GM10248 (cell line): Measurements from ENCODE around the gene CRKL.

Experiments used
- CTCF ChIA-PET: fragments of 300-600 bp; sonication (Branson Sonifier 250); formaldehyde crosslinking; extraction: SDS; loops from one replicate; lab custom pipeline; 2021; ENCODE audit warnings: antibody characterized with exemption; lab: Yijun Ruan, JAX
- POLR2A ChIA-PET: fragments of 350-650 bp; sonication (Branson Sonifier 250); formaldehyde crosslinking; extraction: SDS; loops from one replicate; lab custom pipeline; 2020; ENCODE audit warnings: antibody characterized with exemption; lab: Yijun Ruan, JAX
- DNase-seq: peaks from one replicate; pipeline ENCODE4 v3.0.0; 2012; ENCODE audit errors: extremely low spot score
- CTCF ChIP-seq: IDR thresholded peaks from 2 replicates; pipeline ENCODE4 v1.5.1; 2012; ENCODE audit warnings: mild to moderate bottlenecking, low read depth; ENCODE audit errors: extremely low read depth, missing control alignments, control extremely low read depth

Gene CRKL

DNA sequence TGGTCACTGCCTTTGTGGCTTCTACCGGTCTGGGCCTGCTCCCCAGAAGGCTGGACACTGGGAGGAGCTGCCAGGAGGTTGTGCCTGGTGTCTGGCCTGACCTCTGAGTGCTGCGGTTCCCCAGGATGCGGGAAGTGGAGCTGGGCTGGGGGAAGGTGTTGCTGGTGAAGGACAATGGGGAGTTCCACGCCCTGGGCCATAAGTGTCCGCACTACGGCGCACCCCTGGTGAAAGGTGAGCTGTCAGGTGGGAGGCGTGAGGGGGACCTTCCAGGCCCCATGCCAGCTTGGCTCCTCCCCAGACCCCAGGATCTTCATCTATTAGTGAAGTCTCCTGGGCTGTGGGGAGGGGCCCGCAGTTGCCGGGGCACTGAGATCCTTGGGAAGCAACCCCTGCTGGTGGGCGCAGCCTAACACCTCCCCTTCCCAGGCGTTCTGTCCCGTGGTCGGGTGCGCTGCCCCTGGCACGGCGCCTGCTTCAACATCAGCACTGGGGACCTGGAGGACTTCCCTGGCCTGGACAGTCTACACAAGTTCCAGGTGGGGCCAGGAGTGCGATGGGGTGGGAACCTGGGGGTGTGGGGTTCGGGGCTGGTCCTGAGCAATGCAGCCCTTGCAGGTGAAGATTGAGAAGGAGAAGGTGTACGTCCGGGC lies 56.6 kb downstream of the CRKL start:
- POLR2A ChIA-PET: no interaction called here
- TF ChIP-seq CTCF: no peak
- CTCF ChIA-PET: interaction anchor here (1.0 to 2.4 kb wide), 2 partner anchors 9 to 16 kb away, joined by 3 to 11 read pairs; partner anchors contain the start of gene LZTR1
- DNase-seq: no peak

- POLR2A ChIA-PET: no interaction called here
- CTCF ChIA-PET: interaction anchor here (1.0 to 3.0 kb wide), 2 partner anchors 12 to 16 kb away, joined by 3 to 14 read pairs; no protein-coding TSS in a partner anchor
- no peak for DNase-seq
- TF ChIP-seq CTCF: no peak
Measured at GRCh38 chr22:20974336-20974955, 57.2 kb downstream of the CRKL start.

GRCh38 chr22:20975541-20976290 lies 58.5 kb downstream of the CRKL start:
- no peak for TF ChIP-seq CTCF
- ChIA-PET CTCF (interaction anchor here (3.0 kb wide), 1 partner anchor 14 kb away, joined by 14 read pairs; no protein-coding TSS in a partner anchor), POLR2A (no interaction called here)
- DNase-seq: no peak

DNA sequence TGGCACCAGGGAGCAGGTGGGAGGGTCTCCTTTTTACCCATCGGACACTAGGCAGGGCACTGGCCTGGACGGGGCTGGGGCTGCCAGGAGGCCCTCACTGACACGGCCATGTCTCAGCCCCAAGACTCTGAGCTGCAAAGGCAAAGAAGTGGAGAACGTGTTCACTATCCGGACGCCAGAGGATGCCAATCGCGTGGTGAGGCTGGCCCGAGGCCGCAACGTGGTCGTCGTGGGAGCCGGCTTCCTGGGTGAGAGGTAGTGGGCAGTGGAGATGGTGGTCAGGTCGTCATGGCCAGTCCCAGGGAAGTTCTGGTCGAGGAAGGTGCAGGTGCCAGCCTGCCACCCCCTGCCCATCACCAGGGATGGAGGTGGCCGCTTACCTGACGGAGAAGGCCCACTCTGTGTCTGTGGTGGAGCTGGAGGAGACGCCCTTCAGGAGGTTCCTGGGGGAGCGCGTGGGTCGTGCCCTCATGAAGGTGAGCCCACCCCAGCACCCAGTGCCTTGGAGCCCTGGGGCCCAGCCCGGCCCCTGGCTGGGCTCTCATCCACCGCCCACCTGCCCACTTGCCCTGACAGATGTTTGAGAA lies 59.2 kb downstream of the CRKL start:
- no peak for TF ChIP-seq CTCF
- ChIA-PET CTCF (interaction anchor here (3.0 kb wide), 1 partner anchor 14 kb away, joined by 14 read pairs; no protein-coding TSS in a partner anchor), POLR2A (no interaction called here)
- no peak for DNase-seq

DNA sequence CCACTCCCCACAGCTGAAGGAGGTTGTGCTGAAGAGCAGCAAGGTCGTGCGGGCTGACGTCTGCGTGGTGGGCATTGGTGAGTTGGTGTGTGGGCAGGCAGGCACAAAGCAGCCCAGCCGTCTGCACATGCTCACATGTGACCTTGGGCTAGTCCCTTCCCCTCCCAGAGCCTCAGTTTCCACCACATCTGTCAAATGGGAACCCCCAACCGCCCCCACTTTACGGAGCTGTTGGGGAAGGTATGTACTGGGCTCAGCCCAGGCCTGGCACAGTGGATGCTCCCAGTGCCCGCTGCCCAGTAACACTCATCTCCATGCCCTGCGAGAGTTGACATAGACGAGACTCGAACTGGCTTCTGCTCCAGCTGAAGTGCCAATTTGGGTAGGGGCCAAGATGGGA lies 59.8 kb downstream of the CRKL start:
- DNase-seq: no peak
- TF ChIP-seq CTCF: no peak
- POLR2A ChIA-PET: no interaction called here
- CTCF ChIA-PET: interaction anchor here (1.7 to 3.0 kb wide), 2 partner anchors 9 to 15 kb away, joined by 4 to 14 read pairs; no protein-coding TSS in a partner anchor

DNA sequence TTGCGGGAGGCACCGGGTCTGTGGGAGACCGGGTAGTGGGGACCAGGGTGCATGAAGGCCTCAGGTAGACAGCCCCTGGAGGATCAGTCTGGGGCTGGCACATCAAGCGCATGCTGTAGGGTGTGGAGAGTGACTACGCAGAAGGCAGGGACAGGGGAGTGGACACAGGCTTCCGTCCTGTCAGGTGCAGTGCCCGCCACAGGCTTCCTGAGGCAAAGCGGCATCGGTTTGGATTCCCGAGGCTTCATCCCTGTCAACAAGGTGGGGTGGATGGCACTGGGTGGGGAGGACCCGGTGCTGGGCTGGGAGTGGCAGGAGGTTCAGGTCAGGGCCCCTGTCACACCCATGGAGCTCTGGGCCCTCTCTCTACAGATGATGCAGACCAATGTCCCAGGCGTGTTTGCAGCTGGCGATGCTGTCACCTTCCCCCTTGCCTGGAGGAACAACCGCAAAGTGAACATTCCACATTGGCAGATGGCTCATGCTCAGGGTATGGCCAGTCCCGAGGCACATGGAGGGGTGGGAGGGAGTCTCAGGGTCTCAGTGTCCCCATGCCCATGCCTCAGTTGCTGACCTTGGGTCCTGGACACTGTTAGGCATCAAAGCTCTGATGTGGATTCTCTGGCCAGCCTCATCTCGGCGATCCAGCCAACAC lies 60.4 kb downstream of the CRKL start:
- DNase-seq: no peak
- no peak for TF ChIP-seq CTCF
- ChIA-PET CTCF (interaction anchor here (1.7 to 3.0 kb wide), 3 partner anchors 9 to 19 kb away, joined by 4 to 14 read pairs (median 5); no protein-coding TSS in a partner anchor), POLR2A (no interaction called here)
